CD4-positive, alpha-beta T cell treated with Interleukin-6 for 4 hours (primary cell): ENCODE measurements around the gene LDHB.
"Not testable (repeated sequence)": the region's sequence is repeated elsewhere in the genome, so short reads cannot be mapped to it uniquely, and the experiment has no call there.

Experiments
- DNase-seq: peaks from one replicate; pipeline ENCODE4 v3.0.0-alpha.2; 2020; ENCODE audit warnings: mixed read lengths

The LDHB gene

DNA sequence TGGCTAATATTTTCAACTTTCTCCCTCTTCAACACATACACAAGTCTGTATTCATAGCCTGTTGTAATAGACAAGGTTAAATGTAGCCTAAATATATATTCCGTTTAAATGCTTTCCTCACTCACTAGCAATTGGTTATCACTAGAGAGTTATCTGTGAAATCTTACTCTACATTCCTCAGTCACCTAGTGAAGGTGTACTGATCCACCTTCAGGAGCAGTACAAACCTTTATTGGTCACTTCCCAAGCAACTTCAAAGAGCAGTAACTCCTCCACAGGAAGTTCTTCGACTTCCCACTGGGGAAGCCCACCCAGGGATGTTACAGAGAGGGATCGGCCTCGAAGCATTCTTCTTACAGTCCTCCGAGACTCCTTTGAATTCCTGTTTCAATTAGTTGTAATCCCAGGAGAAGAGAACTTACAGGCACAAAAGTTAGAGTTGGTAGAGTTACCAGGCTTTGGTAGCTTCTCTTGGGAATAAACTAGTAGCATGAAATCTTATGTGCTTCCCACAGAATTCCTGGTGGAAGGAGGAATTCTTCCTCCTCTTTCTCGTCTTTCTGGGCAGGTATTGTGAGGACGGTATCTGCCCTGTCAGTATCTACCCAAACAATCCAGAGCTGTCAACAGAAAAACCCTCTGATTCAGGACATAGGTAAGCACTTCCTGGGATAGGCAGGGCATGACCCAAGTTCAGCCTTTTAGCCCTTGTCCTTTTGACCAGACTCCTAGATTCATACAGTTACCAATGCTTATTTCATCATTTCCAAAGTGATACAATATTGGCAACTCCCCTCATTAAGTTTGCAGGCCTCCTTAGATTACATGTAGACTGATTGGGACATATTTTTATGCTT lies 53.2 kb downstream of the LDHB start, which contains the start of gene GYS2:
Gene GYS2, minus strand, starts transcription at position 603 of the 857 bp plus-strand sequence. Its CDS starts 255 bp downstream, at position 348.
- DNase-seq = no peak

GRCh38 chr12:21602774-21603173 lies 54.9 kb downstream of the LDHB start:
- no peak for DNase-seq

DNA sequence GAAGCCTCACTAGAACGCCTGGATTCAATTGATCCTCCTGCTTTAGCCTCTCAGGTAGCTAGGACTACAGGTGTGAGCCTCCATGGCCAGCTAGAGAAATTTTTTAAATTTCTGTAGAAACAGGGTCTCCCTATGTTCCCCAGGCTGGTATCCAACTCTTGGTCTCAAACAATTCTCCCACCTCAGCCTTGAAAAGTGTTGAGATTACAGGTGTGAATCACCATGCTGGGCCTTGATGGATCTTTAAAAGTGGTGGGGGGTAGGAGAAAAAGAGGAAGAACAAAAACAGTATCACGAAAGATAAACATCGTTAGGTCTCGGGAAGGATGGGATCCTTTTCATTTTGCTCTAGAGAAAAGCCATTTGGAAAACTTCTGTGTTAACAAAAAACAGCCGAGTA lies 57.4 kb downstream of the LDHB start:
- no peak for DNase-seq

DNA sequence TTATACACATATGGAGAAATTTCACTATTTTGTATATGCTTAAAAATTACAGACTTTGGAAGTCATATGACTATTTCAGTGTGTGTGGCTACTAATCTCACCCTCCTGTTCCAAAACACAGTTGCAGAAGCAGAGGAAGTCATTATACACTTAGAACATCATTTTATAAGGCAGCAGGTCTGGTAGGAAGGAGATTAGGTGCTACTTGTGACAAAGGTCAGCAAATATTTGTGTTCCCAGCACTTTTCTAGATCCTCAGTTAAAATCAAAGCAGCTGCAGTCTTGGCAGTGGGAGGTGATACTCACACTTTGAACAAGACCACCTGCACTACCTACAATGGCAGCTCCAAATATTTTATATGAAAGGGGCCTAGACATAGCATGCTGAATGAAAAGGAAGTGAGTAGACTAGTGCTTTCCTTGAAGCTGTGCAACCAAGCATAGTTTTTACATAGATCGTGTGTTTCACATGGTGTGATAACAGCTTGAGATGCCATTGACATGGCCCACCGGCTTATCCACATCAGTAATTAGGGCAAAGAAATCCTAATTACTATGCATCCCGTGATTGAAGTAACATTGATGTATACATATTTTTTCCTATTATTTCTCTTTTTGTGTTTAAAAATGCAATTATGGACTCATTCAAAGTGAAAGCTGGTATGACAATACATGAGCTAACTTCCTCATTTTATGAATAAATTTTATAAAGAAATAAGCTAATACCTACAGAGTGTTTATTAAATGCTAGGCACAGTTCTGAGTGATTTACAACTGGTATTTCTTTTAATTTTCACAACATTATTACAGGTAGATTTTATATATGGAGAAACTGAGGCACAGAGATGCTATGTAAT lies 58.3 kb downstream of the LDHB start:
- no peak for DNase-seq

- no peak for DNase-seq
Measured at GRCh38 chr12:21598651-21599050, 59.0 kb downstream of the LDHB start.

GRCh38 chr12:21595356-21595755 lies 62.3 kb downstream of the LDHB start:
- not testable (repeated sequence) for DNase-seq

- DNase-seq = no peak
Measured at GRCh38 chr12:21585485-21585884, 72.2 kb downstream of the LDHB start.
